Bone marrow (tissue), 2 donors: ENCODE measurements around the gene NDUFA5.

Experiments
- DNase-seq, 2 donors: peaks; one replicate each; lab custom pipeline; 2025; lab: John Stamatoyannopoulos, UW

The NDUFA5 gene

DNA sequence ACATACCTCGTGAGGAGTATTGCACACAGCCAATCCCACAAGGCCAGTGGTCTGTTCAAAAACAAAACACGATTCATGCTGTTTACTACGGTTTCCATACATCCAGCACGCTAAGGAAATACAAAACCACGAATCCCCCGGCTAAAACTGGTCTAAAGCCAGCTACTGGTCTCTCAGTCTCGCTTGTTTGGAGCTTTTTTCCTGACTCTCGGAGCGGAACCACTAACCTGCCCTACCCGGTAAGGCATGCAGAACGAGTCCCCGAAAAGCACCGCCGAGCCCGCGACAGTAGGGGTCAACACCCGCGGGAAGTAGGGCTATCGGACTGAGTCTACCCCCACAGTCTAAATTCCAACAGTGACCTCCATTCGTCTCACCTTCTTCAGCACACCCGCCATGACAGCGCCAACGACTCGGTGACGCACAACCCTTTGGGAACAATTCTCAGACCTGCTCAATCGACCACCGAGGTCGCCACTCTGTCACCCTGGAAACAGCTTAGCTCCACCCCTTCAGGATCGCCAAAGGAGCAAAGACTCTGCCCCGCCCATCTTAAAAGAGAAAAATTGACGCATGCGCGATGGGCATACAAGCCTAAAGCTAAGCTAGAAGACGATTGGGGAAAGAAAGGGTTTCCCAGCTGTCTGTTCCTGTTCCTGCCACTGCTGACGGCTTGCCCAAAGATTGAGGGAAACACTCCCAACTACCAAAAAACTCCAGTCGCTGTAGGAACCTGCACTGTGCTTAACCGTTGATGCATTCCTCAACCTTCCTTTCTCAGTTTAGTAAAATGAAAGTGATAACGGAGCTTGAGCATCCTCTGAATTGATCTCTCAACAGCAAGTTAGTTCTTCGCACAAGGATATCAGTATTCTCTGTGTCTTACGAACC is at the start of gene NDUFA5:
Gene NDUFA5, minus strand, starts transcription at position 421 of the 891 bp plus-strand sequence. Its CDS starts 23 bp downstream, at position 398.
- peak; percentile 74 to 98 for DNase-seq

DNA sequence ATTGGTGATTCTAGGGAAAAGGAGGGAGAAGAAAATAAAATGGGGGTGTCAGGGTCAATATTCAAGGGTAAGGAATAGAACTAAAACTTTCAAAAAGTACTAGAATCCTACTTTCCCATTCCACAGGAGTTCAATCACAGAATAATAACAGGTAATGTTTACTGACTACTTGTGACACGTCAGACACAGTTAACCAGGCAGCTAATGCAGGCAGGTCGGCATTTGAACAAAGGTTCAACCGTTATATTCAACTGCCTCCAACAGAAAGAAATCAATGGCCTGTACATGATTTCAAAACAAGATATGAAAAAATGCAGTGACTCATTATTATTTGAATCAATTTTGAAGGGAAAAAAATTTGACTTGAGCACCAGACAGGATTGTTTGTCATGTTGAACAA is 47.1 kb upstream of the NDUFA5 start:
- no peak for DNase-seq

DNA sequence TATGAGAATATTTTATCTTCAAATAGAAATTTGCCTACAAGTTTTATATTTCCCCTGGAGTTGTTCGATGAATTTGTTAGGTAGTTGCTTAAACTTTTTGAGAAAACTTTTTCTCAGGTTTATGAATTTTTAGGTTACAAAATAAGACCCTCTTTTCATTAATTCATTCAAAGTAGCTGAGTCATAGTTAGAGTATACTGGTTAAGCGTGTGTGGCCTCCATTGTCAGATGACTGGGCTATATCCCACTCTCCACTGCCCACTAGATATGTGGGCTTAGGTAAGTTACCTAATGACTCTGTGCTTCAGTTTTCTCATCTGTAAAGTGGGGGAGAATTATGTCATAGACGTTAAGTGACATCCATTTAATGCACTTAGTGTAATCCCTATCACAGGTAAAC is 45.0 kb upstream of the NDUFA5 start:
- no peak for DNase-seq

DNA sequence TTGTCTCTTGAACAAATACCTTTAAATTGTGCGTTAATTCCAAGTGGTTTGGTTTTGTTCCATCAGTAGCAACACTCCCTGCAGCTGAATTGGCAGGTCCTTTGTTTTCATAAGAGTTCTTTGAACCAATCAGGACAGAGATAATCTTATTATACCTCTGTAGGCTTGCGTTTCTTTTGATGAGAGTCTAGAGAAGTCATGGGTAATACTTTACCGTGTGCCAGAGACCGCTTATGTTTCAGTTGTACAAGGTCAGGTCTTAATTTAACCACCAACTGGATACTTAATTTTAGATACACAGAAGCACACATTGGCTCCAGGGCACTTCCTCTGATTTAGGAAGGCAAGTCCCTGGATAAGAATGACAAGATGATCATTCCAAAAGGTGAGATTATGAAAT is 43.9 kb upstream of the NDUFA5 start, which contains the start of gene ASB15:
Gene ASB15, plus strand, starts transcription at position 292 of the 400 bp plus-strand sequence. CDS start 12,682 bp downstream, outside the sequence.
- DNase-seq: no peak

DNA sequence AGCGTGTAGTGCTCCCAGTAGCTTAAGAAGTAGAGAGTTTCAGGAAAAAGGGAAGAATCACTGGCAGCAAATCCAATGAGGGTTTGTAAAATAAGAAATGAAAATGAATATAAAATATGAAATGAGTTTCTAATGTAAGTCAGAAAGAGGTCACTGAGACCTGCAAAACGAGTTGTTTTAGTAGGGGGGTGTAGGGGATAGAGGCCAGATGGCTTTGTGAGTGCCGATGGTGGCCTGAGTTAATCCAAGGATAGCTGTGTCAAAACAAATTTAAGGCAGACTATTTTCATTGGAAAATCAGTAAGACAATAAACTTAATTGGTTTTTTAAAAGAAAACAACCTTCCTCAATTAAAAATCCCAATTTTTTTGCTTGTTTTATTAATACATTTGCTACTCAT is 43.3 kb upstream of the NDUFA5 start:
- DNase-seq: no peak

DNA sequence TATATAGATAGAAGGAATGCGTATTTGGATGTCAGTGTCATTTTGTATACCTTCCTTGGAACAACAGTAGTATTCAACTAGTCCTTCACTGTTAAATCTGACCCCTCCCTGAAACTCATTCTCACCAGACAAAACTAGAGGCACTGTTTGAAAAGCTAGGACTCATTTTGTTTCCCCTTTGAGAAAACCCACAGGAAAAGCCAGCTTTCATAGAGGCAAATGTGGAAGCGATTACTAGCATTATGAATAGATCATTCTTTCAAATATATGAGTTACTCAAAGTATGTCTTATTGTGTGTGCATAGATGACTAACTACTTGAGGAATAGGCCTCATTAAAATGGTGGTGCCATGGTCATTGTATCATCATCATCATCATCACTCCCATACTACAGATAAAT is 42.1 kb upstream of the NDUFA5 start:
- DNase-seq: no peak

DNA sequence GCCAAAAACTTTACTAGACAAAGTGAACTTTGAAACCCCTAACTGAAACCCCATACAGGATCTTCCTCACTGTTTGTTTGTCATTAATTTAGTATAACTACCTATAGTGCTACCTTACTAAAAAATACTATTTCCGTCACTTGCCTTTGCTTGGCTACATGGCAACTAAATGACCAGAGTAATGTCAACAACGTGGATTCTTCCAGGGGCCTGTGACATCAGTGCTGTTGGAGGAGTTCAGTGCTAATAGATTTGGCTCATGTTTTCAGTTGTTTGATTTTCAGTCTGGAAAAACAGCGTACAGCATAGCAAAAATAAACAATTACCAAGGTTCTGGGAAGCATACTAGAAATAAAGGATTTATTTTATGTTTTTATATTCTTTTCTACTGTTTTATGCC is 41.0 kb upstream of the NDUFA5 start:
- no peak for DNase-seq

DNA sequence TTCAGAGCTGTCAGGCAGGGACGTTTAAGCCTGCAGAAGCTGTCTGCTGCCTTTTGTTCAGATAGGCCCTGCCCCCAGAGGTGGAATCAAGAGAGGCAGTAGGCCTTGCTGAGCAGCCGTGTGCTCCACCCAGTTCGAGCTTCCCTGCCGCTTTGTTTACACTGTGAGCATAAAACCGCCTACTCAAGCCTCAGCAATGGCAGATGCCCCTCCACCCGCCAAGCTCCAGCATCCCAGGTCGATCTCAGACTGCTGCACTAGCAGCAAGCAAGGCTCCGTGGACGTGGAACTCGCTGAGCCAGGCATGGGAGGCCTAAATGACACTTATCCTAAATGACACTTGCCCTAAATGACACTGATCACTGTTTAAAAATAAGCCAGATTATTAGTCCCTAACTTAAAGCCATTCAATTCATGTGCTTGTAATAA is 37.2 kb upstream of the NDUFA5 start:
- DNase-seq: no peak

DNA sequence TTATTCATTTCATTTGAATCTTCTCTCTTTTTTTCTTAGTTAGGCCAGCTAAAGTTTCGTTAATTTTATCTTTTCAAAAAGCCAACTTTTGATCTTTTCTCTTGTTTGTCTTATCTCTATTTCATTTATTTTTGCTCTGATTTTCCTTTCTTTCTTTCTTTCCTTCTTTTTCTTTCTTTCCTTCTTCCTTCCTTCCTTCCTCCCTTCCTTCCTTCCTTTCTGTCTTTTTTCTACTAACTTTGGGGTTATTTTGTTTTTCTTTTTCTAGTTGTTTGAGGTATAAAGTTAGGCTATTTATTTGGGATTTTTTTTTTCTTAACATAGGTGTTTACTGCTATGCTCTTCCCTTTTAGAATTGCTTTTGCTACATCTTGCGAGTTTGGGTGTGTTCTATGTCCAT is 30.8 kb upstream of the NDUFA5 start:
- DNase-seq: no peak

DNA sequence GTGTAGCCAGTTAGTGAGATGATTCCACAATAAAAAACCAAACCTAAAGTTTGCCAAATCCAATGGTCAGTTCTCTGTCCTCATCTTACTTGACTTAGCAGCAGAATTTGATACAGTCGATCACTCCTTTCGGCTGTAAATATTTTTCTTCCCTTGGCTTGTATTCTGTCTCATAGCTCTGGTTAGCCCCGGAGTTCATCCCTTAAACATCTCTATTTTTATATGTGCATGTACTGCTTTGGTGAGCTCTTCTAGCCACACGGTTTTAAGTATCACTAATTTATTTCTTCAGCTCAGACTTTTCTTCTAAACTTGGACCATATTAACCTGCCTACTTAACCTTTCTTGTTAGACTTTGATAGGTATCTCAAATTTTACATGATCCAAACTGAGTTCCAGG is 26.2 kb upstream of the NDUFA5 start:
- DNase-seq: no peak

DNA sequence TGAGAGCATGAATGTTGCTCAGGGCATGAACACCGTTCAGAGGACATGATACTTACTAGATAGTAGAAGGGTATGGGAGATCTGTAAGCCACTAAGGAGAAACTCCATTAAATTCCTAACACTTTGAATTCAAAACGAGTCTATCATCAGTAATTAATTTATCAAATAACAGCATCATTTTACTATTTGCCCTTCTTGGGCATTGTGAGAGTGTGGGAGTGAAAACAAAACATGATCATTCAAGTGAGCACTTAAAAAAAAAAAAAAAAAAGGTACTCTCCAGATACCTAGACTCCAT is 23.5 kb upstream of the NDUFA5 start:
- no peak for DNase-seq

DNA sequence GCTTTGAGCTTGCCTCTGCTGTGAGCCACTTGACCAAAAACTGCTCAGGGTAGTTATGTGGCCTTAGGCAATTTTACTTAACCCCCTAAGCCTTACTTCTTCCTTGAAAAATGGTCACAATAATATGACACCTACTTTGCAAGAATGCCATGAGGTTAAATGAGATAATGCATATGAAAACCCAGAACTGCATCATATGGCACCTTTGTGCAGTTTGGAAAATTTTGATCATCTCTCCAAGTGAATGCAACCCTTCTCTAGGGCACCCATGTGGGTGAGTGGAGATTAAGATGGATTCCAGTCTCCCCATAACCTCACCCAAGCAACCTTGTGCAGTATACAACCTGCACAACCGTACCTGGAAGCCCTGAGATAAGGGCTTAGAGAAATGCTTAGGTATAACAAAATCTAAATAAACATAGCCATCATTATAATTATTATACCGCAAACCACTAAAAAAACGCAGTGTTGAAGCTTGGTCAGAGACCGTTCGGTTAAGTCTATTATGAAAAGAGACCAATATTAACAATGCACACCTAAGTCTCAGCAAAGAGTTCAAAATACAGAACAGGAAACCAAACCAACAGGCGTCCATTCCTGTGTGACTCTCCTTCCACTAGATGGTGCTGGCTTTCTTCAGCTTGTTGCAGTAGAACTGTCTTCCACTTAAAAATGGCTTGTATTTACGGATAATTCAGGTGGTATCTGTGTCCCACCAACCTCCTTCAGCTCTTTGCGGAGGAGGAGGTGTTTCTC is 23.0 kb upstream of the NDUFA5 start:
- DNase-seq: no peak

DNA sequence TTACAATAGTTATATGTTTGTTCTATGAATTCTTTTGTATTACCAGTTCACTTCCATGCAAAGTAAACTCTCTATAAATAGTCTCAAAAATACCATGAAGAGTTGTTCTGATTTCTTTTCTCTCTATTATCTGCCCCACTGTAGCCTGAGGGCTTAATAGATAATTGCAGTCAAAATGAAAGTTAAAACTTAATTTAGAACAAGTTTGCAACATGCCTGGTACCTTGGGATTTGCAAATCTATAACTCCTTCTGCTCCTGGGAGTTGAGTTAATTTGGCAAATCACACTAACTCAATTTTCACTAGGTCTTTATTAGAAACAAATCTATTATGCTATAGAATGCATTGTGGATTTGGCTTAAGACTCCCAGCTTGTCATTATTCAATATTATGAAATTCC is 21.8 kb upstream of the NDUFA5 start:
- DNase-seq: no peak

DNA sequence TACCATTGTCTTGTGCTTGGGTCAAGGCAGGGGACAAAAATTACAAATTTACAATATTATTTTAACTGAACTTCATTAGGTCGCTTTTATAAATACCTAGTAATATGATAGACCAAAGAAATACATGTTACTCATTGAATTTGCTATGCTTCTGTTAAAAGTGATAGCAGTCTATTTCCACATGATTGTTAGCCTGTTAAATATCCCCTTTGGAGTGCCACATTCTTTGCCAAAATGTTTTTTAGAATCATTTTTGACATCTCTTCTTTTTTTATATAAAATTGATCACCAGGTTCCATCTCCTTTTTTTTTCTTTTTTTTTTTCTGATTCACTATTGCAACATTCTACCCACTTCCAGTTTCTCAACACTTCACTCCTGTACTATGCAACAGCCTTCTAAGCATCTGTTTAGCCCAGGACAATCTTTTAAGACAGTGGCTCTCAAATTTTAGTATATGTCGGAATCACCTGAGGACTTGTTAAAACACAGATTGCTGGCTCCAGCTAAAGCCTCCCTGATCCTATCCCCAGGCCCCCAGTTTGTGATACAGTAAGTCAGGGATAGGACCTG is 16.4 kb upstream of the NDUFA5 start:
- DNase-seq: no peak

DNA sequence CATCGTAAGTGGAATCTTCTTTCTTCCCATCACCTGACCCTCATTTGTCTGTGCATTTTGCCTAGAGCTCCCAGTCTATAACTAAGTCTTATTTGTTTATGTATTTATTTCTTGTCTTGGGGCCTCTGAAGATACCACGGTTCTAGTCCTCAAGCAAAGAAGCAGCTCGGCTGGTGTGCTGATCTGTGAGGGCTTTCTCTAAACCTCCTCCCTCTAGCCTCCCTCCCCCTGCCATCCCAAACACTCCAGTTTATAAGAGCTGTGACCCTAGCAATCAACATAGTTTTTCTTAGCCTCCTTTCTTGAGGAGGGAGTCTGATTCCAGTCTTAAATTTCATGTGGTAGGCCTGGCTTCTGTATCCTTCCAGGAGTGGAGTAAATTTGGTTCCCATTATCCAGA is 15.7 kb upstream of the NDUFA5 start:
- DNase-seq: no peak

DNA sequence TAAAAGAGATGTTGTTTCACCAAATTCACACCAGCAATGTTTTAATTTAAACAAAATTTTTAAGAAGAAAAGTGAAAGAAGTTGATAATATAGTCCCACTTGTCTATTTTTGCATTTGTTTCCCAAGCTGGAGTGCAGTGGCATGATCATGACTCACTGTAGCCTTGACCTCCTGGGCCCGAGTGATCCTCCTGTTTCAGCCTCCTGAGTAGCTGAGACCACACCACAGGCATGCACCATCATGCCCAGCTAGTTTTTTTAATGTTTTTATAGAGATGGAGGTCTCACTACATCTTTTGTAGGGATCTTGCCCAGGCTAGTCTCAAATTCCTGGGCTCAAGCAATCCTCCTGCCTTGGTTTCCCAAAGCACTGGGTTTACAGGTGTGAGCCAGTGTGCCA is 14.1 kb upstream of the NDUFA5 start:
- DNase-seq: no peak

DNA sequence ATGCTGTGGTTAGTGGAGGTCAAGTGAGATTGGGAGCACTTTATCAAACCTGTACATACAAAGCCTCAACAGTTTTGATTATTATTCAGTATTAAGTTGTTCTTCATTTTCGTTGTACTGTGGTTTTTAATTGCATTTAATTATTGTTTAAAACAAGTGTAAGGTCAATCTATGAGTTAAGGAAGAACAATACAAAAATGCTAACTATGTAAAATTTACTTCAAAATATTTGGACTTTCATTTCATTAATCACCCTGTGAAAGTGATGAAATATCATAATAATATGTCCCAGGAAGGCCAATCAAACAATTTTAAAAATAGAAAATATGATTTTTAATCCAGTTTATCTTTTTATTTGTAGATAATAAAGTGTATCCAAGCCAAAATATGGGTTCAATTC is 13.6 kb upstream of the NDUFA5 start:
- DNase-seq: no peak

DNA sequence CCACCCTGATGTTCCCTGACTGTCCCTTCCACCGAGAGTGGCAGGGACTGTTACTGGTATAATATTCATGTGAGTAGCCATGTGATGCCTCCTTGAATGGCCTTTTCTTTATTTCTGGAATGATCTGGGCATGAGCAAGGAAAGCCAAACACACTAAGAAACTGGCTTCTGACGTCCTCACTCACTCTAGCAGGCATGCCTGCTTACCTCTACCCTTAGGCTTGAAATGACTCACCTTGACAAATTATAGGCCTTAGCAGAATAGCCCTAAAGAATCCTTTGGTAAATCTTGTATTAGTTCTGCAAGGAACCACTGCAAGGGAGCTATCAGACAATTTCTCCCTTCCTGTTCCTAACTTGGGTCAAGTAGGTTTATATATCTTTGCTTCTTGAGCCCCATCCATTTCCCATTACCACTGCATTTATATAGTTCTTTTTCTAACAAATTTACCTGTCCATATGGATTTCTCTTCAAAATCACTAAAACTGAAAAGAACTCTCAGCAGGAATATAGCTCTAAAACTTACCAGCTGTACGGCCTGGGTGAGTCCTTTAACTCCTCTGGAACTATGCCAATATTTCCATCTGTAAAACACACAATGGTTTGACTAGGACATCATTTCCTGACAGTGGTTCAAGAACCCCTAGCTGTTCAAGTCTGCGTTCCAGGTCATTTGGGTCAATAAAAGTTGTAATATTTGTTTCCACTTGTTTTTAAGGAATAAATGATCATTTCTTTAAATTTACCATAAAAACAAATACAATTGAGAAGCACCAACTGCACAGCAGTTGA is 13.0 kb upstream of the NDUFA5 start:
- DNase-seq: no peak

DNA sequence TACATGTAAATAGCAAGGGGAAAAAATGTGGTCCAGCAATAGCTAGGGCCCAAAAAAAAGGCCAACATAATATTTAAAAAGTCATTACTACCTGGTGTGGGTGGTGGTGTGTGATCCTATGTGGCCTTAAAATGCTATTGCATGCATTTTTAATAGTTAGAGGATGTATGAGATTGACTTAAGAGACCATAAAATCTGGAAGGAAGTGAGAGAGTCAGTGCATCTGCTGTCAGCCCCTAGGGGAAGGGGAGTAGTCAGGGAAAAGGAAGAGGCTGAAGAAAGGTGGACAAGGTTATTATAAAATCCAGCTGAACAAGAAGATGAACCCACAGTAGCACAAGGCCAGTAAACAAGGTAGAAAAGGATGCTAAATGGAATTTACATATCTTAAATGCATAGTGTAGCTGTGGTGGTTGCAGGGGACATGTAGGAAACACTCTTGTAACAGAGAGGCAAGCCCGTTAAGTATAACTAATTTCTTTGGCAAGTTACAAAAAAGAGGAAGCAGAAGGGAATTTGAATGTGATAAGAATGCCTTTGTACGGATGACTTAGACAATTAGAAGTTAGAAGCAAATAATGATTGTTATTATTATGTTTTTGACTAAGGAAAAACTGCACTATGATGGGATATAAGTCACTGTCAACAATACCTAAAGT is 11.9 kb upstream of the NDUFA5 start:
- DNase-seq: no peak

DNA sequence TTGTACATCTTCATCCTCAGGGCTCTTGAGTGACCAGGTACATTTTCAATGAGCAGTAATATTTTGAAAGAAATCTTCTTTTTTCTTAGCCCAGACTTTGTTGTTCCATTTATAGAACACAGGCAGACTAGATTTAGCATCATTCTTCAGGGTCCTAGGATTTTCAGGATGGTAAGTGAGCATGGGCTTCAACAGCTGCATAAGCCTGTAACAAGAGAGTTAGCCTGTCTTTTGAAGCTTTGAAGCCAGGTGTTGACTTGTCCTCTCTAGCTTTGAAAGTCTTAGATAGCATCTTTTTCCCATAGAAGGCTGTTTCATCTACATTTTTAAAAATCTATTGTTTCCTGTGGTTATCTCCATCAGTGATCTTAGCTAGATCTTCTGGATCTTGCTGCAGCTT is 4.5 kb upstream of the NDUFA5 start:
- DNase-seq: no peak

DNA sequence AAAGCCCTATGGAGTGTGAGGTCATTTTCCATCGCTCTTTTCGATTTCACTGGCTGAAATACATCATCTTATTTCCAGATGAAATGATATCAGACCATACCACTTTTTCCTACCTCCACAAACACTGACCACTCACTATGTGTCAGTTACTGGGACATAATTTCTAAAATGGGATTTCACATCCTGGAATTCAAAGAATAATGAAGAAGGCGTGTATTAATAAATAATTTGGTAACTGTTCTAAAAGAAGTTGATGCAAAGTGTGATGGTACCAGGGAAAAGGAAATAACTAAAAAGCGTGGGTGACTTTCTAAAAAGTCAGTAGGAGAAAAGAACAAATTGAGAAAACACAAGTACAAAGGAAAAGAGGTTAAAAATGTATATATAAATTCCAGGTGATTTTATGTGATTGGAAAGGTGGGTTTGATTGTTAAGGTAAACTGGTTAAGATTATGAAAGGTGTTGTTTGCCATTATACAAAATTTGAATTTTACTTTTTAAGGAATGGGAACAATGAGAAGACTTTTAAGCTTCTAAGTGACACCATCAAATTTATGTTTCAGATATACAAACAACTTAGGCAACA is 764 bp upstream of the NDUFA5 start:
- DNase-seq: no peak
